HL-60 (cell line): ENCODE data around the gene MYEOV.

Experiments used
- DNase-seq, 2 experiments: peaks; one replicate each; pipeline ENCODE4 v3.0.0-alpha.2; 2010 to 2020; ENCODE audit warnings: low read depth in 1 of 2, low spot score in 1 of 2
- H3K27ac ChIP-seq: fragments of 250-450 bp; sonication (Bioruptor Pico); replicated peaks from 2 replicates; pipeline ENCODE4 v1.5.1; 2020; ENCODE audit warnings: mild to moderate bottlenecking, moderate library complexity
- H3K27me3 ChIP-seq: fragments of 250-450 bp; sonication (Bioruptor Pico); 2 replicates; pipeline ENCODE4 v1.5.1; 2021; ENCODE audit warnings: mild to moderate bottlenecking, moderate library complexity; ENCODE audit not compliant: insufficient read depth, poor library complexity, severe bottlenecking
- H3K4me3 ChIP-seq: replicated peaks from 2 replicates; pipeline ENCODE4 v1.5.1; 2011; ENCODE audit warnings: mild to moderate bottlenecking, control low read depth, low read length; ENCODE audit not compliant: insufficient read depth
- GABPA ChIP-seq: IDR thresholded peaks from 2 replicates; pipeline ENCODE4 v1.6.1; 2012; ENCODE audit warnings: low read depth
- POLR2AphosphoS5 ChIP-seq: IDR thresholded peaks from 2 replicates; pipeline ENCODE4 v1.6.1; 2012; ENCODE audit warnings: low read depth
- SPI1 ChIP-seq: IDR thresholded peaks from 2 replicates; pipeline ENCODE4 v1.6.1; 2012; ENCODE audit warnings: low read depth, mild to moderate bottlenecking, borderline replicate concordance
- TF ChIP-seq, protein P1 (sequence below): IDR thresholded peaks from one replicate; pipeline ENCODE4 v1.5.1; 2011; ENCODE audit warnings: low read length, control low read depth, inconsistent platforms; ENCODE audit not compliant: insufficient read depth
- TF ChIP-seq, protein P2 (sequence below): IDR thresholded peaks from 2 replicates; pipeline ENCODE4 v1.6.1; 2012; ENCODE audit warnings: low read depth; ENCODE audit not compliant: insufficient replicate concordance

MYEOV gene

DNA sequence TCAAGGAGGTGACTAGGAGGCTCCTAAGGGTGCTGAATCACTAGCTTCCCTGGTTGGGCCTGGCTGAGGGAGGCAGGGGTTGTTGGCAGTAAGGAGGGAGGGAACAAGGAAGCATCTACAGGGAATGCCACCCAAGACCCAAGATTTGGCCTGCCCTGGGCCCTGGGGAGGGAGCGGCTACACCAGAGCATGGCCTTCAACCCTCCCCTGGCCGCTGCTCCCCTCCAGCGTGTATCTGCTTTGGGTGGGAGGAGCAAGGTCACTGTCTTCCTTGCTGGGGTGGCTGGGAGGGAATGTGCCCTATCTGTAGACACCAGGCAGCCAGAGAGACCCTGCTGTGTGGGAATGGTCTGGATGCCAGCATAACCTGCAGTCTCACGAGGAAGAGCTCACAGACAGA, 29.5 kb upstream of the MYEOV start:
- DNase-seq, result no peak
- H3K4me3 ChIP-seq, result no peak overlapping the region
- no peak overlapping the region for H3K27ac ChIP-seq
- TF ChIP-seq, protein P1, sequence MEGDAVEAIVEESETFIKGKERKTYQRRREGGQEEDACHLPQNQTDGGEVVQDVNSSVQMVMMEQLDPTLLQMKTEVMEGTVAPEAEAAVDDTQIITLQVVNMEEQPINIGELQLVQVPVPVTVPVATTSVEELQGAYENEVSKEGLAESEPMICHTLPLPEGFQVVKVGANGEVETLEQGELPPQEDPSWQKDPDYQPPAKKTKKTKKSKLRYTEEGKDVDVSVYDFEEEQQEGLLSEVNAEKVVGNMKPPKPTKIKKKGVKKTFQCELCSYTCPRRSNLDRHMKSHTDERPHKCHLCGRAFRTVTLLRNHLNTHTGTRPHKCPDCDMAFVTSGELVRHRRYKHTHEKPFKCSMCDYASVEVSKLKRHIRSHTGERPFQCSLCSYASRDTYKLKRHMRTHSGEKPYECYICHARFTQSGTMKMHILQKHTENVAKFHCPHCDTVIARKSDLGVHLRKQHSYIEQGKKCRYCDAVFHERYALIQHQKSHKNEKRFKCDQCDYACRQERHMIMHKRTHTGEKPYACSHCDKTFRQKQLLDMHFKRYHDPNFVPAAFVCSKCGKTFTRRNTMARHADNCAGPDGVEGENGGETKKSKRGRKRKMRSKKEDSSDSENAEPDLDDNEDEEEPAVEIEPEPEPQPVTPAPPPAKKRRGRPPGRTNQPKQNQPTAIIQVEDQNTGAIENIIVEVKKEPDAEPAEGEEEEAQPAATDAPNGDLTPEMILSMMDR, result no peak
- H3K27me3 ChIP-seq, result no peaks in the 10 kb centered on the region

DNA sequence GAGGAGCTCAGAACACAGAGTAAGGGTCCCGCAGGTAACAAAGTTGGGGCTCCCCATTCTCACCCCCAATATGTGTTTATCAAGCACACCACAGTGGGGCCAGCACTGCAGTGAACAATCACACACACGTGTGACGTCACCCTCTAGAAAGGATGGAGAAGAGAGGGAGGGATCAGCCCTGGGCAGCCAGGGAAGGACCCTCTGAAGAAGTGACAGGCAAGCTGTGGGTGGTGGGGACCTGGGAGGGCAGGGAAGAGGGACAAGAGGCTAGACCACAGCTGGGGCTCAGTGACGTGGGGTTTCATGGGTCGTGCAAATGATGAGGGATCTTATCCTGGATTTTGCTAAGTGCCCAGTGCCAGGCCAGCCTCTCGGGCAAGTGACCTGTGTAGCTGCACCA, 28.7 kb upstream of the MYEOV start:
- no peak overlapping the region for H3K4me3 ChIP-seq
- no peaks in the 10 kb centered on the region for H3K27me3 ChIP-seq
- H3K27ac ChIP-seq, result no peak overlapping the region
- TF ChIP-seq, protein P2, sequence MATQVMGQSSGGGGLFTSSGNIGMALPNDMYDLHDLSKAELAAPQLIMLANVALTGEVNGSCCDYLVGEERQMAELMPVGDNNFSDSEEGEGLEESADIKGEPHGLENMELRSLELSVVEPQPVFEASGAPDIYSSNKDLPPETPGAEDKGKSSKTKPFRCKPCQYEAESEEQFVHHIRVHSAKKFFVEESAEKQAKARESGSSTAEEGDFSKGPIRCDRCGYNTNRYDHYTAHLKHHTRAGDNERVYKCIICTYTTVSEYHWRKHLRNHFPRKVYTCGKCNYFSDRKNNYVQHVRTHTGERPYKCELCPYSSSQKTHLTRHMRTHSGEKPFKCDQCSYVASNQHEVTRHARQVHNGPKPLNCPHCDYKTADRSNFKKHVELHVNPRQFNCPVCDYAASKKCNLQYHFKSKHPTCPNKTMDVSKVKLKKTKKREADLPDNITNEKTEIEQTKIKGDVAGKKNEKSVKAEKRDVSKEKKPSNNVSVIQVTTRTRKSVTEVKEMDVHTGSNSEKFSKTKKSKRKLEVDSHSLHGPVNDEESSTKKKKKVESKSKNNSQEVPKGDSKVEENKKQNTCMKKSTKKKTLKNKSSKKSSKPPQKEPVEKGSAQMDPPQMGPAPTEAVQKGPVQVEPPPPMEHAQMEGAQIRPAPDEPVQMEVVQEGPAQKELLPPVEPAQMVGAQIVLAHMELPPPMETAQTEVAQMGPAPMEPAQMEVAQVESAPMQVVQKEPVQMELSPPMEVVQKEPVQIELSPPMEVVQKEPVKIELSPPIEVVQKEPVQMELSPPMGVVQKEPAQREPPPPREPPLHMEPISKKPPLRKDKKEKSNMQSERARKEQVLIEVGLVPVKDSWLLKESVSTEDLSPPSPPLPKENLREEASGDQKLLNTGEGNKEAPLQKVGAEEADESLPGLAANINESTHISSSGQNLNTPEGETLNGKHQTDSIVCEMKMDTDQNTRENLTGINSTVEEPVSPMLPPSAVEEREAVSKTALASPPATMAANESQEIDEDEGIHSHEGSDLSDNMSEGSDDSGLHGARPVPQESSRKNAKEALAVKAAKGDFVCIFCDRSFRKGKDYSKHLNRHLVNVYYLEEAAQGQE, result no peak
- no peak for TF ChIP-seq SPI1
- TF ChIP-seq, protein P1, result no peak
- TF ChIP-seq GABPA, result no peak
- TF ChIP-seq POLR2AphosphoS5, result no peak
- DNase-seq, result no peak

DNA sequence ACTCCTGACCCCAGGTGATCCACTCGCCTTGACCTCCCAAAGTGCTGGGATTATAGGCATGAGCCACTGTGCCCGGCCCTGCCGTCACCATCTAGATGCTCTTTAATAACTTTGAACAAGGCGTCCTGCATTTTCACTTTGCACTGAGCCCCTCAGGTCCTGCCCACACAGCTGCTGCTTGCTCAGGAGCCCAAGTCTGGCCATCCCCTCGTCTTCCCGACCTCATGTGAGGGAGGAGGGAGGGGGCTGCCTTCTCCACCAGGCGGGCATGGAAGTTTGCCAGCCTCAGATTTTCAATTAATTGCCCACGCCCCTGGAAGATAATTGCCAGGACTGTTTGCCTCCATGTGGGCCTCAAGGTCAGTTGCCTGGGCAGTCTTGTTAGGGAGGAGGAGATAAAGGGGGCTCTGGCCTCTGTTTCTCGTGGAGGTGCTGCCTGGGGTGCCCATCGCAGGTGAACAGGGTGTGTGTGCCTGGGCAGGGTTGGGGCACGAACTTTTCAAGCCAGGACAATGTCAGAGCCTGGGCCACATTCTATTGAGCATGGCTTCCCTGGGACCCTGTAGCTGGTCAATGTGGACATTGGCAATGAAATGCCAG, 27.9 kb upstream of the MYEOV start:
- DNase-seq, result no peak

More for the DNA sequence above, 27.9 kb upstream of the MYEOV start:
- Histone ChIP-seq H3K27me3 (no peaks in the 10 kb centered on the region), H3K27ac (no peak overlapping the region), H3K4me3 (no peak overlapping the region)
- TF ChIP-seq SPI1 (no peak), POLR2AphosphoS5 (no peak), GABPA (no peak)
- TF ChIP-seq, protein P1, result no peak
- TF ChIP-seq, protein P2, result no peak
